ENCODE measurements around the gene C4orf36.

C4orf36 gene

GRCh38 chr4:86857341-86858052 lies 34.7 kb downstream of the C4orf36 start:
- DNase-seq (ENCODE audit: low read depth) = no peak

GRCh38 chr4:86856896-86857295 lies 35.3 kb downstream of the C4orf36 start:
- no peak for DNase-seq (ENCODE audit: low read depth)

GRCh38 chr4:86855572-86855971 lies 36.6 kb downstream of the C4orf36 start:
- DNase-seq (ENCODE audit: low read depth) = peak; percentile 29

- no peak for DNase-seq (ENCODE audit: low read depth)
Observed at GRCh38 chr4:86853209-86853608, 39.0 kb downstream of the C4orf36 start.

GRCh38 chr4:86848732-86849619 lies 43.2 kb downstream of the C4orf36 start, which contains the start of gene SLC10A6:
Gene SLC10A6, minus strand, starts transcription at chr4:86849384. Its CDS starts 269 bp downstream, at chr4:86849115.
- no peak for DNase-seq (ENCODE audit: low read depth)

- DNase-seq (ENCODE audit: low read depth) = no peak
Observed at GRCh38 chr4:86848136-86848535, 44.1 kb downstream of the C4orf36 start.

- DNase-seq (ENCODE audit: low read depth) = no peak
Observed at GRCh38 chr4:86847571-86847970, 44.7 kb downstream of the C4orf36 start.

GRCh38 chr4:86846921-86847320 lies 45.3 kb downstream of the C4orf36 start:
- no peak for DNase-seq (ENCODE audit: low read depth)

GRCh38 chr4:86845593-86845992 lies 46.6 kb downstream of the C4orf36 start:
- no peak for DNase-seq (ENCODE audit: low read depth)

- DNase-seq (ENCODE audit: low read depth) = no peak
Observed at GRCh38 chr4:86841309-86841708, 50.9 kb downstream of the C4orf36 start.

- no peak for DNase-seq (ENCODE audit: low read depth)
Observed at GRCh38 chr4:86840858-86841257, 51.4 kb downstream of the C4orf36 start.

GRCh38 chr4:86837691-86838503 lies 54.3 kb downstream of the C4orf36 start:
- no peak for DNase-seq (ENCODE audit: low read depth)

GRCh38 chr4:86835677-86836076 lies 56.5 kb downstream of the C4orf36 start:
- DNase-seq (ENCODE audit: low read depth) = no peak

GRCh38 chr4:86834901-86835300 lies 57.3 kb downstream of the C4orf36 start:
- no peak for DNase-seq (ENCODE audit: low read depth)

GRCh38 chr4:86833615-86834014 lies 58.6 kb downstream of the C4orf36 start:
- DNase-seq (ENCODE audit: low read depth) = no peak

- peak; percentile 37 for DNase-seq (ENCODE audit: low read depth)
Observed at GRCh38 chr4:86831262-86832130, 60.7 kb downstream of the C4orf36 start.
